Peyer's patch (tissue), 4 donors: ENCODE data around the gene ASCC3. TPM values are rescaled to one million over a fixed set of nuclear protein-coding genes. Genes with fewer than 3 reads are reported as not detected.

Experiments
- DNase-seq, 3 donors: peaks; one replicate each; pipeline ENCODE4 v3.0.0-alpha.2; 2017 to 2019
- H3K27ac ChIP-seq, 4 donors: fragments of 200-600 bp; sonication (generic); one replicate each; pipeline ENCODE4 v1.5.1; 2016 to 2019
- H3K27me3 ChIP-seq, 2 donors: fragments of 200-600 bp; sonication (generic); one replicate each; pipeline ENCODE4 v1.5.1; 2019
- H3K36me3 ChIP-seq, 3 donors: fragments of 200-600 bp; sonication (generic); one replicate each; pipeline ENCODE4 v1.5.1; 2016 to 2019
- H3K4me1 ChIP-seq, 4 donors: fragments of 200-600 bp; sonication (generic); one replicate each; pipeline ENCODE4 v1.5.1; 2016 to 2019
- H3K4me3 ChIP-seq, 4 donors: fragments of 200-600 bp; sonication (generic); 1 replicate in 3 of 4; 2 replicates in 1 of 4; pipeline ENCODE4 v1.5.1; 2016 to 2019; ENCODE audit warnings: mild to moderate bottlenecking in 1 of 4
- H3K9me3 ChIP-seq, 4 donors: fragments of 200-600 bp; sonication (generic); one replicate each; pipeline ENCODE4 v1.5.1; 2016 to 2019; ENCODE audit warnings: mild to moderate bottlenecking in 1 of 4
- CTCF ChIP-seq, 6 experiments: fragments of 450-650 bp in 4 of 6; fragments of 200-600 bp in 2 of 6; sonication (generic) in 1 of 6; IDR thresholded peaks; one replicate each; pipeline ENCODE4 v1.5.1; 2017 to 2019; ENCODE audit warnings: antibody characterized with exemption in 6 of 6, mild to moderate bottlenecking in 3 of 6, moderate library complexity in 1 of 6
- POLR2A ChIP-seq, 2 donors: fragments of 450-650 bp; IDR thresholded peaks; one replicate each; pipeline ENCODE4 v1.5.1; 2017; ENCODE audit warnings: antibody characterized with exemption in 2 of 2, mild to moderate bottlenecking in 2 of 2, moderate library complexity in 2 of 2
- total RNA-seq, 4 donors: library from RNA; depleted of rRNA; stranded (reverse); fragments of >200 nt; gene quantifications; one replicate each; pipeline ENCODE4 v1.1.0, GENCODE V29; 2016

The ASCC3 gene
- total RNA-seq, 4 donors from 2014 or later = 21.1 to 69.3 (median 40.6) TPM

GRCh38 chr6:100559859-100560258 is 321.3 kb downstream of the ASCC3 start:
- no peaks in the 10 kb centered on the region for H3K4me1 ChIP-seq
- TF ChIP-seq CTCF (IDR thresholded peaks at IDR 0.05) (no peak), POLR2A (IDR thresholded peaks at IDR 0.05) (no peak)
- no peak overlapping the region for H3K4me3 ChIP-seq

GRCh38 chr6:100554228-100554627 is 326.9 kb downstream of the ASCC3 start:
- TF ChIP-seq POLR2A (IDR thresholded peaks at IDR 0.05) (no peak), CTCF (IDR thresholded peaks at IDR 0.05) (no peak)
- Histone ChIP-seq H3K36me3 (no peaks in the 10 kb centered on the region), H3K4me3 (no peak overlapping the region), H3K4me1 (no peaks in the 10 kb centered on the region), H3K27ac (no peak overlapping the region), H3K9me3 (no peaks in the 10 kb centered on the region), H3K27me3 (no peaks in the 10 kb centered on the region)
- DNase-seq = no peak

More at GRCh38 chr6:100559859-100560258, 321.3 kb downstream of the ASCC3 start:
- Histone ChIP-seq H3K36me3 (no peaks in the 10 kb centered on the region), H3K9me3 (no peaks in the 10 kb centered on the region), H3K27ac (no peak overlapping the region), H3K27me3 (no peaks in the 10 kb centered on the region)
- no peak for DNase-seq

- no peak for TF ChIP-seq POLR2A (IDR thresholded peaks at IDR 0.05)
- no peak for TF ChIP-seq CTCF (IDR thresholded peaks at IDR 0.05)
- Histone ChIP-seq H3K4me3 (no peak overlapping the region), H3K4me1 (no peaks in the 10 kb centered on the region), H3K27ac (no peak overlapping the region), H3K9me3 (no peaks in the 10 kb centered on the region), H3K27me3 (no peaks in the 10 kb centered on the region), H3K36me3 (no peaks in the 10 kb centered on the region)
- no peak for DNase-seq
Measured at GRCh38 chr6:100553243-100553642, 327.9 kb downstream of the ASCC3 start.

- Histone ChIP-seq H3K36me3 (no peaks in the 10 kb centered on the region), H3K27me3 (no peaks in the 10 kb centered on the region), H3K27ac (no peak overlapping the region), H3K9me3 (no peaks in the 10 kb centered on the region), H3K4me3 (no peak overlapping the region), H3K4me1 (no peaks in the 10 kb centered on the region)
- TF ChIP-seq POLR2A (IDR thresholded peaks at IDR 0.05) (no peak), CTCF (IDR thresholded peaks at IDR 0.05) (no peak)
- DNase-seq = no peak
Measured at GRCh38 chr6:100549406-100550167, 331.5 kb downstream of the ASCC3 start.

GRCh38 chr6:100538086-100538485 is 343.0 kb downstream of the ASCC3 start:
- TF ChIP-seq CTCF (IDR thresholded peaks at IDR 0.05) (no peak), POLR2A (IDR thresholded peaks at IDR 0.05) (no peak)
- H3K4me3 ChIP-seq = no peak overlapping the region
- H3K36me3 ChIP-seq = peaks cover 0 to 6% (median 0%) of the 10 kb centered on the region in 3 donors
- H3K4me1 ChIP-seq = no peaks in the 10 kb centered on the region
- no peak for DNase-seq
- H3K27me3 ChIP-seq = no peaks in the 10 kb centered on the region
- H3K9me3 ChIP-seq = no peaks in the 10 kb centered on the region
- H3K27ac ChIP-seq = no peak overlapping the region
